ENCODE results near the gene TSGA10IP.

- TF ChIP-seq CTCF (IDR thresholded peaks at IDR 0.05) (no peak), POLR2A (IDR thresholded peaks at IDR 0.05) (no peak), POLR2AphosphoS5 (IDR thresholded peaks at IDR 0.05) (no peak)
Observed at GRCh38 chr11:65958291-65958690, 13.0 kb downstream of the TSGA10IP start.

Measured in breast epithelium (tissue), 3 donors.